Posterior cingulate gyrus (tissue), 11 donors: Measurements from ENCODE around the gene FFAR2.

Source experiments
- DNase-seq, 10 donors: peaks; one replicate each; pipeline versions ENCODE4 v3.0.0 to v3.0.0-alpha.2; 2020 to 2021; ENCODE audit warnings: mixed read lengths in 3 of 10
- intact Hi-C: fragments of 100-400 bp; cut with DNase I; formaldehyde crosslinking; loops from one replicate; pipeline ENCODE4 v1.15.1; 2023

Gene FFAR2

GRCh38 chr19:35478794-35479677 lies 31.0 kb downstream of the FFAR2 start:
- intact Hi-C loops, result no loop called here
- peak in 1 of 10 donors; percentile 56 for DNase-seq

- intact Hi-C loops, result no loop called here
- DNase-seq, result no peak
Observed at GRCh38 chr19:35483089-35483488, 35.0 kb downstream of the FFAR2 start.

- no peak for DNase-seq
- intact Hi-C loops, result no loop called here
Observed at GRCh38 chr19:35484252-35485036, 36.4 kb downstream of the FFAR2 start.

- DNase-seq, result no peak
- intact Hi-C loops, result no loop called here
Observed at GRCh38 chr19:35486268-35486708, 38.2 kb downstream of the FFAR2 start.

- DNase-seq, result no peak
- intact Hi-C loops, result no loop called here
Observed at GRCh38 chr19:35487656-35488182, 39.7 kb downstream of the FFAR2 start.

GRCh38 chr19:35488677-35489076 lies 40.6 kb downstream of the FFAR2 start:
- DNase-seq, result no peak
- intact Hi-C loops, result no loop called here

- intact Hi-C loops, result loop anchor here (10.0 kb wide), 1 partner anchor 226 kb away; the partner anchor contains the start of gene USF2
- no peak for DNase-seq
Observed at GRCh38 chr19:35490364-35490763, 42.3 kb downstream of the FFAR2 start, which contains the start of gene KRTDAP. TSS of gene KRTDAP (minus strand) at chr19:35490464. CDS start at chr19:35490442, 22 bp downstream.

DNA sequence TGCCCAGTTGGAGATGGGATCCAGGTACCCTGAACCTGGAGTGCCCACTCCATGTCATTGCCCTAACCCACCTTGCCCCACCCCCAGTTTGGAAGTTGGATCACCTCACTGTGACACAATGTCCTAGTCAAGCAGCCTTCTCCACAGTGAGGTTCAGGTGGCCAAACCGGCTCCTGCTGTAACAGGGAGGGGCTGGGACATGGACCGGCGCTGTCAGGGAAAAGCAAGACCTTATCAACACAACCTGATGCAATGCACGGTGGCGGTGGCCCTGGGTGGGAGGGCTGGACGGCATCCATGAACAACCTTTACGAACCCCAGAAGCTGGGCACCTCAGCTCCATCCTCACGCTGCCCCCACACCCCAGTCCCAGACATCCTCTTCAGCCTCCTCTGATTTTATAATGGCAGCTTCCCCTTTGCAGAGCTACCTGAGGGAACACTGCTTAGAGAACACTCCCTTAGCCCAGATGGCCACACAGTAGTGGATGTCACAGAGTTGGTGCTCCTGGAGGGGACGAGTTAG lies 43.8 kb downstream of the FFAR2 start:
- intact Hi-C loops, result loop anchor here (10.0 kb wide), 1 partner anchor 227 kb away; the partner anchor contains the start of gene USF2
- no peak for DNase-seq

GRCh38 chr19:35493971-35494370 lies 45.9 kb downstream of the FFAR2 start:
- intact Hi-C loops, result loop anchor here (10.0 kb wide), 1 partner anchor 229 kb away; the partner anchor contains the start of gene USF2
- no peak for DNase-seq

DNA sequence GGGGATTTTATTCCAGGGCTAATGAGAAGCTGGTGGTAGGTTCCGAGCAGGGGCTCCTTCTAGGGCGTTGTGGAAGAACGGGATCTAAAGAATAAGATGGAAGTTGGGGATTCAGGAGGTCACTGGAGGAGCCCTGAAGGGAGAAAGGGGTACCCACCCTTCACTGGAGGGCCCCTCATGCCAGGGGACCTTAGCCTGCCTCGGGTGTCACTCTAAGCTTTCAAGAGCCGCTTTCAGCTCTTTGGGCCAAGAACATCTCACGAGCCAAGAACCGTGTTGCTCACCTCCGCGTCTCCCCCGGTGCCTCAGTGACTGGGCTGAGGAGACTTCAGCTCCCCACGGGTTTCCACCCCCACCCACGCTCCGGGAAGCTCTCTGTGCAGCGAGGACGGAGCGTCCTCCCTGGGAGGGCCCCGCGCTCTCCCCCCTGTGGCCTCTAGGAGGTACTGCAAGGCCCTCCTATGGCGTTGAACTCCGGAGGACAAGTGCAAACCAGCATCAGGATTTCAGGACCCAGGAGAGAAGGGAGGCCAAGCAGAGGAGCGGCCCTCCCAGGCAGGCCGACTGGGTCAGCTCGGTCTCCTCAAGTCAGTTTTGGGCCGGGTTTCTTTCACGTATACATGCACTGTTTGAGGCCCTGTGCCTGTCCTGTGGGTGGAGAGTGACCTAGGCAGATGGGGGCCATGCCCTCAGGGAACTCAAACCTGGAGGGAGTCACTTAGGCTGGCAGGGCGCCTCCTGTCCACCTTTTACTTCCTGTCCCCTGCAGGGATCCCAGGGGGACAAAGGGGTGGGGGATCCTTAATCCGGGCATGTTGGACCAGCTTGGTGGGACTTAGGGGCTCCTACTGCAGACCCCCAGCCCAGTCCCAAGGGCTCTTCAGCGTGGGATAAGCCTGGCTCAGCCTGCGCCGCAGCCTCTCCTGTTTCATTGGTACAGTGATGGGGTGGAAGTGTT lies 47.3 kb downstream of the FFAR2 start:
- intact Hi-C loops, result loop anchor here (1.0 to 10.0 kb wide), 2 partner anchors 143 to 231 kb away; partner anchors contain the start of gene USF2
- DNase-seq, result peak; percentile 32 to 96 (median 67)

DNA sequence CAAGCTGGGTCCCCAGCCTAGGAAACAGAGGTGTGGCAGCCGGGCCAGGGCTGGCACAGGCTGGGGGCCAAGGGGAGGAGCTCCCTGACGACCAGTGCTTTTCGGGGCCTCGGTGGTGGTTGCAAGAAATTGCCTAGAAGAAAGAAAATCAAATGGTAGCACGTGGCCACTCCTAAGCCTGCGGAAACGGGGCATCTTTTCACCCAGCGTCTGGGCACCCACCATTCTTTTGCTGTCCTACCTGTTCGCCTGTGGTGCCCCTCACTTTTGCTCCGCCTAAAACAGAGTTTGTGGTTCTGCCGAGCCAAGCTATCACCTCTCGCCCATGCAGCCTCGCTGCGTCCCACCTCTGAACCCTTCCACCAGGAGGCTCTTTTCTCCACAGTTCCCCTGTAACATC lies 49.3 kb downstream of the FFAR2 start:
- DNase-seq, result no peak
- intact Hi-C loops, result loop anchor here (10.0 kb wide), 1 partner anchor 233 kb away; the partner anchor contains the start of gene USF2

DNA sequence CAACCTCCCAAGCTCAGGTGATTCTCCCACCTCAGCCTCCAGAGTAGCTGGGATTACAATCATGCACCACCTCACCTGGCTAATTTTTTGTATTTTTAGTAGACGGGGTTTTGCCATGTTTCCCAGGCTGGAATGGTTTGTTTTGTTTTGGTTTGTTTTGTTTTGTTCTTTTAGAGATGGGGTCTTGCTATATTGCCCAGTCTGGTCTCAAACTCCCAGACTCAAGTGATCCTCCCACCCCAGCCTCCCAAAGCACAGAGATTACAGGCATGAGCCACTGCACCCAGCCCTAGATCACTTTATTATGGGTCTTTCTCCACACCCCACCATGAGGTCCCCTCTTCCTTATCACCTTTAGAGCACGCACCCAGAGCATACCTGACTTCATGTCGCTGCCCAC lies 50.2 kb downstream of the FFAR2 start:
- intact Hi-C loops, result loop anchor here (10.0 kb wide), 1 partner anchor 233 kb away; the partner anchor contains the start of gene USF2

GRCh38 chr19:35498984-35499527 lies 51.0 kb downstream of the FFAR2 start:
- intact Hi-C loops, result loop anchor here (10.0 kb wide), 1 partner anchor 234 kb away; the partner anchor contains the start of gene USF2
- DNase-seq, result no peak

More for the DNA sequence above, 50.2 kb downstream of the FFAR2 start:
- DNase-seq, result no peak

DNA sequence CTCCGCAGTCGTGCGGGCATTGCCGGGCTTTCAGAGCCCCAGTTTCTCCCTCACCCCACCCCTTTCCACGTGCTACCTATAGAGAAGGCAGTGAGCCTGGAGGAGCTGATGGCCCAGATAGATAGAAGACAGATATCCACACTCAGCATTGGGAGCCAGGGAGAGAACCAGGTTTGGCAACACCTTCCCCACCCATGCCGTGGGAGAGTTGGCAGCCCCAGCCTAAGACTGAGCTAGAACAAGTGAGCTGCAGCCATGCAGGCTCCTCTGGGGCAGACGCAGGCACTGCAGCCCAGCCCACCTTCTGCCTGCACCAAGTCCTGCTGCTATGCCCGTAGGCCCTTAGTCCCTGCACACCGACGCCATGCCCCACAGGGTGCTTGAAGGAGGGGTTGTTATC lies 52.6 kb downstream of the FFAR2 start:
- intact Hi-C loops, result no loop called here
- peak in 1 of 10 donors; percentile 34 for DNase-seq
